Measurements from ENCODE around the gene CILP2. TPM values are rescaled to one million over a fixed set of nuclear protein-coding genes. Genes with fewer than 3 reads are reported as not detected.

Gene CILP2
- total RNA-seq, 1 experiment from 2014 or later: 0.77 TPM

DNA sequence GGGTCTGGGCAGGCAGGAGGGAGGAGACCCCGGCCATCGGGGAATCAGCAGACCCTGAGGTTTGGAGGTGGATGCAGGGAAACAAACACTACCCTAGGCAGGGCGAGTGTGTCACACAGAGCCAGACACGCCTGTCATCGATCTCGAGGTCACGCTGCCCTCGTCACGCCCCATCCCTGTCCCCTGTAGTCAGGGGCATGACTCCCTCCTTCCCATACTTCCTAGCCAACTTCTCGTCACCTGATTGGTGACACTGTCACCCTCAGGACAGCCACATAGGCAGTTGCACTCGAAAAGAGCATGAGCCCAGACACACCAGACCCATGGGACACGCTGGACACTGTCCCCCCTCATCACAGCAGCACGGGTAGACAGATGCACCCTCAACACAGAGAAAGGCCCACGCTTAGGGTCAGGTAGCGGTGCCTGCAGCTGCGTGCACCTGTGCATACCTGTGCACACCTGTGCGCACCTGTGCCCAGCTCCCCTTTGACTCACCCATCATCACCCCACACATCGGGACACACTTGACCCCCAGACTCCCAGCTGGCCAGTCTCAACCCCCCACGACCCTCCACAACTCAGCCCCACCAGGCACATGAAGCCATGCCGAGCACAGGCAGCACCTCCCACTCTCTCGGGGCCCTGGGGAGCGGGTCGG, 11.9 kb downstream of the CILP2 start:
- intact Hi-C loops (cut with micrococcal nuclease; ENCODE audit: unreplicated experiment): no loop called here
- ChIA-PET CTCF (no interaction called here), POLR2A (ENCODE audit: low non-redundant PET) (no interaction called here)
- no peak overlapping the region for H3K4me3 ChIP-seq (ENCODE audit: low read depth, low read length, poor library complexity, severe bottlenecking)
- TF ChIP-seq EZH2 (IDR thresholded peaks at IDR 0.05; ENCODE audit: borderline replicate concordance, low read depth, low read length, poor library complexity, severe bottlenecking) (no peak), CTCF (conservative IDR thresholded peaks at IDR 0.05; ENCODE audit: low read depth, low read length) (no peak)
- H3K27me3 ChIP-seq (replicated peaks; ENCODE audit: insufficient read depth, low read depth, low read length, poor library complexity): no peaks in the 10 kb centered on the region
- H3K4me1 ChIP-seq (ENCODE audit: insufficient read depth, low read length, poor library complexity, severe bottlenecking): no peaks in the 10 kb centered on the region
- no peaks in the 10 kb centered on the region for H3K9me3 ChIP-seq (ENCODE audit: low read depth, low read length, poor library complexity, severe bottlenecking)
- no peak overlapping the region for H3K27ac ChIP-seq (ENCODE audit: low read depth, low read length, poor library complexity, severe bottlenecking)
- no peaks in the 10 kb centered on the region for H3K36me3 ChIP-seq (ENCODE audit: insufficient read depth, low read length, poor library complexity, severe bottlenecking)
- BruUV-seq (replicated peaks): no TSS peak
- no peak for DNase-seq (ENCODE audit: low spot score)

DNA sequence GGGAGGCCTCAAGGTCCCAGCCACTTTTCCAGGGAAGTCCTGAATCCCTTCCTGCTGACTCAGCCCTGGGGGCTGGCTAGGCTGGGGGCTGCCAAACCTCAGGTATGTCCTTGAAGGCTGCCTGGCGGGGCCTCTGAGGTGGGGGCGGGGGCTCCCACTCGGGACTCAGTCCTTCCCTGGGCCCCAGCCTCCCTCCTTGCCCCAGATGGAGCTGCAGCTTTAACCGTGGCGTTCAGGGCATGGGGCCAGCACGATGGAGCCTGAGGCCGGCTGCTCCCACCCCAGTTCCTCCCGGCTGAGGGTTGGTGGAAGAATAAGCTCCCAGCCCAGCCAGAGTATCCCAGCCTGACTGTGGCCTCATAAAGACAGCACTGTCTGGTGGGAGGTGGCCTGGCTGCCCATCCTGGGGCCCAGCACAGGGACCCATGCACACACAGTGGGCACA, 12.4 kb downstream of the CILP2 start:
- CTCF ChIA-PET: interaction anchor here (0.6 kb wide), 1 partner anchor 389 kb away, joined by 3 read pairs; no protein-coding TSS in a partner anchor
- BruUV-seq (replicated peaks): no TSS peak
- POLR2A ChIA-PET (ENCODE audit: low non-redundant PET): no interaction called here
- H3K4me3 ChIP-seq (ENCODE audit: low read depth, low read length, poor library complexity, severe bottlenecking): no peak overlapping the region
- H3K36me3 ChIP-seq (ENCODE audit: insufficient read depth, low read length, poor library complexity, severe bottlenecking): no peaks in the 10 kb centered on the region
- H3K4me1 ChIP-seq (ENCODE audit: insufficient read depth, low read length, poor library complexity, severe bottlenecking): no peaks in the 10 kb centered on the region
- TF ChIP-seq CTCF (conservative IDR thresholded peaks at IDR 0.05; ENCODE audit: low read depth, low read length): no peak
- TF ChIP-seq EZH2 (IDR thresholded peaks at IDR 0.05; ENCODE audit: borderline replicate concordance, low read depth, low read length, poor library complexity, severe bottlenecking): no peak
- no peaks in the 10 kb centered on the region for H3K27me3 ChIP-seq (replicated peaks; ENCODE audit: insufficient read depth, low read depth, low read length, poor library complexity)
- no peak for DNase-seq (ENCODE audit: low spot score)
- H3K9me3 ChIP-seq (ENCODE audit: low read depth, low read length, poor library complexity, severe bottlenecking): no peaks in the 10 kb centered on the region
- H3K27ac ChIP-seq (ENCODE audit: low read depth, low read length, poor library complexity, severe bottlenecking): no peak overlapping the region
- intact Hi-C loops (cut with micrococcal nuclease; ENCODE audit: unreplicated experiment): no loop called here

- intact Hi-C loops (cut with micrococcal nuclease; ENCODE audit: unreplicated experiment): no loop called here
- ChIA-PET CTCF (interaction anchor here (0.6 kb wide), 2 partner anchors 19 to 390 kb away, joined by 3 read pairs; no protein-coding TSS in a partner anchor), POLR2A (ENCODE audit: low non-redundant PET) (no interaction called here)
- Histone ChIP-seq H3K27ac (ENCODE audit: low read depth, low read length, poor library complexity, severe bottlenecking) (no peak overlapping the region), H3K4me3 (ENCODE audit: low read depth, low read length, poor library complexity, severe bottlenecking) (no peak overlapping the region), H3K9me3 (ENCODE audit: low read depth, low read length, poor library complexity, severe bottlenecking) (no peaks in the 10 kb centered on the region), H3K36me3 (ENCODE audit: insufficient read depth, low read length, poor library complexity, severe bottlenecking) (no peaks in the 10 kb centered on the region), H3K4me1 (ENCODE audit: insufficient read depth, low read length, poor library complexity, severe bottlenecking) (no peaks in the 10 kb centered on the region), H3K27me3 (replicated peaks; ENCODE audit: insufficient read depth, low read depth, low read length, poor library complexity) (no peaks in the 10 kb centered on the region)
- TF ChIP-seq CTCF (conservative IDR thresholded peaks at IDR 0.05; ENCODE audit: low read depth, low read length) (no peak), EZH2 (IDR thresholded peaks at IDR 0.05; ENCODE audit: borderline replicate concordance, low read depth, low read length, poor library complexity, severe bottlenecking) (no peak)
- no TSS peak for BruUV-seq (replicated peaks)
- DNase-seq (ENCODE audit: low spot score): no peak
Measured at GRCh38 chr19:19550972-19551852, 13.1 kb downstream of the CILP2 start.
